H1 (cell line): ENCODE data around the gene TAC4. TPM values are rescaled to one million over a fixed set of nuclear protein-coding genes. Genes with fewer than 3 reads are reported as not detected.

Source experiments
- CTCF ChIA-PET: fragments of 300-600 bp; sonication (Branson Sonifier 250); formaldehyde crosslinking; loops from one replicate; lab custom pipeline; 2021; ENCODE audit not compliant: partially characterized antibody; lab: Charles Lee
- POLR2A ChIA-PET: fragments of 300-600 bp; sonication (Branson Sonifier 250); formaldehyde crosslinking; loops from one replicate; lab custom pipeline; 2021; ENCODE audit warnings: inconsistent platforms; ENCODE audit not compliant: partially characterized antibody; lab: Charles Lee
- DNase-seq, 2 experiments: peaks; one replicate each; pipeline versions ENCODE4 v3.0.0 to v3.0.0-alpha.2; 2010 to 2022; ENCODE audit warnings: low spot score in 2 of 2, low read depth in 1 of 2, mixed read lengths in 1 of 2
- FAIRE-seq: peaks from 2 replicates; lab custom pipeline; 2011; peaks lifted over from hg19 to GRCh38; lab: Jason Lieb, UNC
- H2AFZ ChIP-seq: 2 replicates; pipeline ENCODE4 v1.8.1; 2012; ENCODE audit warnings: low read length, inconsistent platforms
- H2AK5ac ChIP-seq: 2 replicates; pipeline ENCODE4 v1.6.1; 2013; ENCODE audit warnings: low read depth, low read length
- H2BK120ac ChIP-seq: replicated peaks from 2 replicates; pipeline ENCODE3; 2013; ENCODE audit warnings: low read depth, low read length, inconsistent platforms
- H2BK12ac ChIP-seq: 2 replicates; pipeline ENCODE4 v1.6.1; 2013; ENCODE audit warnings: low read depth, low read length
- H2BK15ac ChIP-seq: 2 replicates; pipeline ENCODE4 v1.6.1; 2013; ENCODE audit warnings: low read length
- H2BK20ac ChIP-seq: 2 replicates; pipeline ENCODE4 v1.6.1; 2013; ENCODE audit warnings: low read length
- H2BK5ac ChIP-seq: 2 replicates; pipeline ENCODE4 v1.6.1; 2013; ENCODE audit warnings: low read depth, low read length
- H3K14ac ChIP-seq: 2 replicates; pipeline ENCODE4 v1.6.1; 2013; ENCODE audit warnings: inconsistent platforms; ENCODE audit not compliant: insufficient read length
- H3K18ac ChIP-seq: 2 replicates; pipeline ENCODE4 v1.6.1; 2013; ENCODE audit warnings: low read length; ENCODE audit errors: extremely low read depth
- H3K23ac ChIP-seq: 2 replicates; pipeline ENCODE4 v1.6.1; 2013; ENCODE audit warnings: inconsistent platforms; ENCODE audit not compliant: insufficient read length
- H3K23me2 ChIP-seq: 2 replicates; pipeline ENCODE4 v1.6.1; 2013; ENCODE audit warnings: low read depth, low read length
- H3K27ac ChIP-seq: 2 replicates; pipeline ENCODE4 v1.6.1; 2011; ENCODE audit warnings: low read depth, low read length, inconsistent platforms
- H3K27me3 ChIP-seq, 4 experiments: replicated peaks in 1 of 4; 1 replicate in 1 of 4; 2 replicates in 3 of 4; pipeline versions ENCODE4 v1.6.1 to v1.8.1; 2011 to 2013; ENCODE audit warnings: low read length in 3 of 4, mild to moderate bottlenecking in 3 of 4, inconsistent platforms in 2 of 4, mixed read lengths in 2 of 4, moderate library complexity in 1 of 4; ENCODE audit not compliant: control insufficient read depth in 3 of 4, insufficient read depth in 3 of 4; ENCODE audit errors: extremely low read depth in 1 of 4
- H3K36me3 ChIP-seq, 4 experiments: 2 replicates each; pipeline versions ENCODE4 v1.6.1 to v1.8.1; 2011 to 2013; ENCODE audit warnings: mild to moderate bottlenecking in 4 of 4, low read length in 3 of 4, moderate library complexity in 2 of 4, control low read depth in 1 of 4, inconsistent platforms in 1 of 4; ENCODE audit not compliant: insufficient read depth in 4 of 4, control insufficient read depth in 2 of 4
- H3K4ac ChIP-seq: replicated peaks from 2 replicates; pipeline ENCODE3; 2013; ENCODE audit warnings: low read length, low read depth, mixed read lengths, inconsistent platforms; ENCODE audit not compliant: insufficient read length
- H3K4me1 ChIP-seq, 4 experiments: replicated peaks in 1 of 4; 1 replicate in 1 of 4; 2 replicates in 3 of 4; pipeline versions ENCODE4 v1.6.1 to v1.8.1; 2011 to 2013; ENCODE audit warnings: low read length in 3 of 4, inconsistent platforms in 2 of 4, mixed read lengths in 1 of 4; ENCODE audit not compliant: insufficient read depth in 4 of 4, control insufficient read depth in 3 of 4
- H3K4me2 ChIP-seq, 2 experiments: 2 replicates each; pipeline versions ENCODE4 v1.6.1 to v1.8.1; 2011 to 2013; ENCODE audit warnings: low read depth in 2 of 2, low read length in 2 of 2, control low read depth in 1 of 2, inconsistent platforms in 1 of 2, mild to moderate bottlenecking in 1 of 2; ENCODE audit not compliant: insufficient read depth in 1 of 2
- H3K4me3 ChIP-seq, 4 experiments: fragments of 200-600, 300-600 bp in 1 of 4; sonication (generic), shearing (Covaris generic), sonication (Bioruptor Twin) in 1 of 4; 2 replicates each; pipeline versions ENCODE4 v1.5.1 to v1.8.1; 2011 to 2016; ENCODE audit warnings: low read length in 4 of 4, low read depth in 3 of 4, control low read depth in 2 of 4, inconsistent platforms in 2 of 4, mild to moderate bottlenecking in 2 of 4, mixed read lengths in 1 of 4, moderate library complexity in 1 of 4; ENCODE audit not compliant: insufficient read depth in 2 of 4; ENCODE audit errors: extremely low read depth in 1 of 4
- H3K56ac ChIP-seq: replicated peaks from 2 replicates; pipeline ENCODE3; 2013; ENCODE audit warnings: low read depth, mild to moderate bottlenecking, mixed read lengths, low read length, inconsistent platforms; ENCODE audit not compliant: insufficient read length
- H3K79me1 ChIP-seq: 2 replicates; pipeline ENCODE4 v1.6.1; 2013; ENCODE audit warnings: low read depth, low read length, control low read depth
- H3K79me2 ChIP-seq, 2 experiments: 2 replicates each; pipeline versions ENCODE4 v1.6.1 to v1.8.1; 2012 to 2013; ENCODE audit warnings: low read length in 2 of 2, mild to moderate bottlenecking in 2 of 2, inconsistent platforms in 1 of 2; ENCODE audit not compliant: insufficient read depth in 2 of 2, control insufficient read depth in 1 of 2
- H3K9ac ChIP-seq, 4 experiments: replicated peaks in 1 of 4; 1 replicate in 1 of 4; 2 replicates in 3 of 4; pipeline versions ENCODE4 v1.6.1 to v1.8.1; 2011 to 2013; ENCODE audit warnings: low read depth in 3 of 4, low read length in 3 of 4, control low read depth in 2 of 4, mild to moderate bottlenecking in 2 of 4, moderate library complexity in 2 of 4, inconsistent platforms in 1 of 4; ENCODE audit errors: extremely low read depth in 1 of 4
- H3K9me3 ChIP-seq, 2 experiments: 2 replicates each; pipeline versions ENCODE4 v1.6.1 to v1.8.1; 2012 to 2013; ENCODE audit warnings: mild to moderate bottlenecking in 2 of 2, moderate library complexity in 2 of 2, control low read depth in 1 of 2, inconsistent platforms in 1 of 2, low read depth in 1 of 2, low read length in 1 of 2, mixed read lengths in 1 of 2; ENCODE audit not compliant: insufficient read depth in 2 of 2
- H4K20me1 ChIP-seq, 2 experiments: replicated peaks in 1 of 2; 2 replicates each; pipeline versions ENCODE3 to v1.8.1; 2011 to 2013; ENCODE audit warnings: inconsistent platforms in 2 of 2, low read length in 2 of 2, mild to moderate bottlenecking in 1 of 2; ENCODE audit not compliant: insufficient read depth in 2 of 2, control insufficient read depth in 1 of 2
- H4K5ac ChIP-seq: 2 replicates; pipeline ENCODE4 v1.6.1; 2013; ENCODE audit warnings: low read length, low read depth, mixed read lengths, inconsistent platforms; ENCODE audit not compliant: insufficient read length
- H4K8ac ChIP-seq: 2 replicates; pipeline ENCODE4 v1.8.0; 2013; ENCODE audit warnings: mild to moderate bottlenecking, moderate library complexity, low read length, inconsistent platforms; ENCODE audit not compliant: insufficient read depth; ENCODE audit errors: extremely low read depth
- H4K91ac ChIP-seq: replicated peaks from 2 replicates; pipeline ENCODE3; 2013; ENCODE audit warnings: low read length, mixed read lengths, inconsistent platforms; ENCODE audit not compliant: insufficient read length
- BRCA1 ChIP-seq: IDR thresholded peaks from 2 replicates; pipeline ENCODE4 v1.6.1; 2012; ENCODE audit warnings: low read depth, low read length, improper control_type of control experiment
- CEBPB ChIP-seq: IDR thresholded peaks from 2 replicates; pipeline ENCODE4 v1.6.1; 2012; ENCODE audit warnings: low read depth, low read length
- CHD2 ChIP-seq: IDR thresholded peaks from 2 replicates; pipeline ENCODE4 v1.6.1; 2012; ENCODE audit warnings: low read length, improper control_type of control experiment
- CTBP2 ChIP-seq: IDR thresholded peaks from 2 replicates; pipeline ENCODE4 v1.7.0; 2011; ENCODE audit warnings: borderline replicate concordance, mild to moderate bottlenecking, moderate library complexity, mixed read lengths, low read length; ENCODE audit not compliant: insufficient read depth, insufficient read length
- GTF2F1 ChIP-seq: IDR thresholded peaks from 2 replicates; pipeline ENCODE4 v1.6.1; 2012; ENCODE audit warnings: low read depth, low read length, improper control_type of control experiment, borderline replicate concordance
- HDAC2 ChIP-seq, 2 experiments: fragments of 300-600 bp in 1 of 2; sonication (generic) in 1 of 2; IDR thresholded peaks; 2 replicates each; pipeline ENCODE4 v1.6.1; 2011 to 2012; ENCODE audit warnings: low read depth in 2 of 2, low read length in 2 of 2, mild to moderate bottlenecking in 2 of 2, moderate library complexity in 2 of 2, borderline replicate concordance in 1 of 2, inconsistent platforms in 1 of 2
- NANOG ChIP-seq: IDR thresholded peaks from 2 replicates; pipeline ENCODE4 v1.6.1; 2011; ENCODE audit warnings: low read length, low read depth, mild to moderate bottlenecking, inconsistent platforms; ENCODE audit not compliant: insufficient read depth, poor library complexity, severe bottlenecking
- RAD21 ChIP-seq, 2 experiments: IDR thresholded peaks in 1 of 2; conservative IDR thresholded peaks in 1 of 2; 2 replicates each; pipeline ENCODE4 v1.6.1; 2011; ENCODE audit warnings: low read depth in 2 of 2, low read length in 2 of 2, improper control_type of control experiment in 1 of 2, inconsistent platforms in 1 of 2, mild to moderate bottlenecking in 1 of 2, moderate library complexity in 1 of 2
- WGBS, 2 experiments: shearing (Covaris generic) in 1 of 2; methylation state at CpG; one replicate each; pipeline versions ENCODE4 v1.1.6 to v1.1.7; 2013 to 2015; ENCODE audit warnings: low lambda C conversion rate in 2 of 2, mixed read lengths in 2 of 2, inconsistent platforms in 1 of 2, low coverage in 1 of 2, missing lambda C conversion rate in 1 of 2; ENCODE audit not compliant: insufficient replicate concordance in 2 of 2, insufficient coverage in 1 of 2, insufficient read length in 1 of 2; ENCODE audit errors: extremely low coverage in 1 of 2, missing lambda C conversion rate in 1 of 2; 5-methylcytosine and 5-hydroxymethylcytosine counted together
- polyA plus RNA-seq, 7 experiments: library from polyadenylated mRNA; depleted of rRNA in 3 of 7; stranded (reverse) in 5 of 7; unstranded in 2 of 7; fragments of >200 nt in 5 of 7; fragments of 200-250 nt in 2 of 7; gene quantifications; 1 replicate in 5 of 7; 2 replicates in 1 of 7; 4 replicates in 1 of 7; pipeline versions ENCODE4 v1.2.1 to v1.2.3, GENCODE V29; 2011 to 2013; ENCODE audit warnings: missing spikeins in 2 of 7, mixed read lengths in 2 of 7
- total RNA-seq: library from RNA; stranded (reverse); fragmentation: NEBNext Ultra II Directional; extraction: Animal tissue kit (Norgen Biotek cat#: 25700); gene quantifications from 2 replicates; pipeline ENCODE4 v1.2.1, GENCODE V29; 2021
- TF ChIP-seq, protein P1 (sequence below): IDR thresholded peaks from 2 replicates; pipeline ENCODE4 v1.6.1; 2011; ENCODE audit warnings: low read length, improper control_type of control experiment

The TAC4 gene
- total and polyA plus RNA-seq, 2 of the 8 experiments (the other 6 are each of a cell fraction or from before 2014, with no cell fraction given), result 0.15 TPM; not detected in 1

DNA sequence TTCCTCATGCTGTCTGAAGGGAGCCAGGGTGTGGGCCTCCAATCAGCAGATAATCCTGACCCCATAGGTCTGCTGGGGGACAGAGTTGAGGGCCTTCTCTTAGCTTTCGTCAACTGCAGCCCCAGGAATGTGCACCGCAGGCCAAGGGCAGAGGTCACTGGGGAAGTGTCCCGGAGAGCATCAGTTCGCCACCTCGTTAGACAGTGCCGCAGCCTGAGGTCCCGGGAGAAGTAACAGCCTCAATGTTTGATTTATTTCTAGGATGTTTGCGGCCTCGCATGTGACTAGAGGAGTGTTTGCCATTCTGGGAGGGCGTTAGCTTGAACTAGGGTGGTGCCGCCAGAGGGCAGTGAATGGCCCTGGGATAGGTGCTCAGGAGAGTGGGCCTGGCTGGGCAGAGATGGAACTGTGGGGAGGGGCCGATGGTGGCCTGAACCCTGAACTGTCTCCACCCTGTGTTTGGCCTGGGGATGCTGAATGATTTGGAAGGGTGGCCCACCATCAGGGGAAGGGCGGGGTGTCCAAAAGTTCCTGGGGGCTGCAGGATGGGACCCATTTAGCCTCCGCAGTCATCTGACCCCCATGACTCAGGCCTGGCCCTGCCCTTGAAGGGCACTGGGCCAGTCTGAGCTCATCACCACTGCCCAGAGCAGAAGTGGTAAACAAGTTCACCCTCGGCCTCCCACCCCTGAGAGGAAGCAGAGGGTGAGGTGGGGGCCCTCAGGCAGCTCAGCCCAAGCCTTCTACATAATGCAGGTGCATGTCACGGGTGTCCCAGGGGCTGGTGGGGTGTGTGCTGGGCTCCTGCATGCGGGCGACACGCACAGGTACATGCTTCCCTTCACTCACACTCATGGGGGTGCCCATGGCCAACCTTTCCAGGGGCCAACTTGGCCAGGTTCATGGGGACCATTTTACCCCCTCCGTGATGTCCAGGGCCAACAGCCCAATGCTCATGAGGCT lies 12.4 kb upstream of the TAC4 start:
- no peak overlapping the region for H2AK5ac ChIP-seq
- H3K23me2 ChIP-seq, result no peaks in the 10 kb centered on the region
- CTCF ChIA-PET, result interaction anchor here (0.5 to 26.5 kb wide), 40 partner anchors 9 to 974 kb away, joined by 3 to 547 read pairs (median 4); partner anchors contain the start of genes DLX3 and SLC35B1
- WGBS, 2 experiments, result 82% methylated on average over 20 of the region's 20 CpGs; no CpG with 5 or more reads in 1 of the 2 experiments
- no peak overlapping the region for H3K4me2 ChIP-seq
- H3K27ac ChIP-seq, result no peak overlapping the region
- no peak overlapping the region for H4K91ac ChIP-seq
- no peak overlapping the region for H3K14ac ChIP-seq
- H2AFZ ChIP-seq, result no peak overlapping the region
- no peak overlapping the region for H2BK15ac ChIP-seq
- no peaks in the 10 kb centered on the region; a peak in 1 of 8 replicates for H3K36me3 ChIP-seq
- peaks cover 0 to 2% of the 10 kb centered on the region in 2 experiments for H4K20me1 ChIP-seq
- H3K9ac ChIP-seq, result no peak overlapping the region
- no peak overlapping the region for H2BK20ac ChIP-seq
- FAIRE-seq (no peak), DNase-seq (no peak)
- no peaks in the 10 kb centered on the region for H3K79me1 ChIP-seq
- POLR2A ChIA-PET, result interaction anchor here (0.8 to 4.2 kb wide), 2 partner anchors 14 to 136 kb away, joined by 4 to 28 read pairs; partner anchors contain the start of gene DLX3
- H2BK120ac ChIP-seq, result no peak overlapping the region
- H3K4me1 ChIP-seq, result peaks cover 0 to 18% (median 10%) of the 10 kb centered on the region in 4 experiments; a peak in 6 of 7 replicates
- H4K5ac ChIP-seq, result no peak overlapping the region
- no peak overlapping the region for H3K56ac ChIP-seq
- H2BK5ac ChIP-seq, result no peak overlapping the region
- no peak overlapping the region for H3K23ac ChIP-seq
- no peak overlapping the region for H3K18ac ChIP-seq
- H3K4me3 ChIP-seq, result no peak overlapping the region
- H3K79me2 ChIP-seq, result no peaks in the 10 kb centered on the region
- H3K27me3 ChIP-seq, result peaks cover 0 to 3% (median under 1%) of the 10 kb centered on the region in 4 experiments; a peak in 3 of 7 replicates
- H3K4ac ChIP-seq, result no peak overlapping the region
- no peak overlapping the region for H4K8ac ChIP-seq
- no peak overlapping the region for H2BK12ac ChIP-seq
- no peaks in the 10 kb centered on the region for H3K9me3 ChIP-seq
- no peak for TF ChIP-seq CEBPB
- TF ChIP-seq RAD21 (IDR thresholded peaks at IDR 0.05 in 1 of 2, conservative IDR thresholded peaks at IDR 0.05 in 1 of 2; ENCODE audit: low read depth in 2 of 2, low read length in 2 of 2), result peak; percentile 45 to 60
- TF ChIP-seq GTF2F1, result no peak
- no peak for TF ChIP-seq CTBP2
- no peak for TF ChIP-seq BRCA1
- TF ChIP-seq CHD2, result no peak
- no peak for TF ChIP-seq HDAC2 (IDR thresholded peaks at IDR 0.05; ENCODE audit: borderline replicate concordance in 1 of 2, low read depth in 2 of 2, low read length in 2 of 2)
- no peak for TF ChIP-seq NANOG
- TF ChIP-seq, protein P1, sequence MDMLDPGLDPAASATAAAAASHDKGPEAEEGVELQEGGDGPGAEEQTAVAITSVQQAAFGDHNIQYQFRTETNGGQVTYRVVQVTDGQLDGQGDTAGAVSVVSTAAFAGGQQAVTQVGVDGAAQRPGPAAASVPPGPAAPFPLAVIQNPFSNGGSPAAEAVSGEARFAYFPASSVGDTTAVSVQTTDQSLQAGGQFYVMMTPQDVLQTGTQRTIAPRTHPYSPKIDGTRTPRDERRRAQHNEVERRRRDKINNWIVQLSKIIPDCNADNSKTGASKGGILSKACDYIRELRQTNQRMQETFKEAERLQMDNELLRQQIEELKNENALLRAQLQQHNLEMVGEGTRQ, result no peak
